Measurements from ENCODE around the gene TNFRSF1B. TPM values are rescaled to one million over a fixed set of nuclear protein-coding genes. Genes with fewer than 3 reads are reported as not detected.

The TNFRSF1B gene
- total and polyA plus RNA-seq, 9 of the 15 experiments (the other 6 are each of a cell fraction or from before 2014, with no cell fraction given), result 8.8 to 91.3 (median 36.0) TPM

GRCh38 chr1:12174924-12175810 lies 8.4 kb downstream of the TNFRSF1B start (continued):
- TF ChIP-seq ZNF639 (CRISPR knock-in tag; conservative IDR thresholded peaks at IDR 0.05 in 1 of 2, IDR thresholded peaks at IDR 0.05 in 1 of 2) (no peak), KLF13 (tag; IDR thresholded peaks at IDR 0.05; ENCODE audit: borderline replicate concordance, low read depth) (no peak), KLF10 (CRISPR knock-in tag; IDR thresholded peaks at IDR 0.05) (no peak), MIER1 (IDR thresholded peaks at IDR 0.05; ENCODE audit: low read depth) (no peak), ZNF224 (CRISPR knock-in tag; IDR thresholded peaks at IDR 0.05) (no peak), NFIX (CRISPR knock-in tag; IDR thresholded peaks at IDR 0.05; ENCODE audit: low read depth) (no peak), HES1 (IDR thresholded peaks at IDR 0.05; ENCODE audit: low read depth) (no peak), TCFL5 (CRISPR knock-in tag; conservative IDR thresholded peaks at IDR 0.05) (no peak), ZNF668 (CRISPR knock-in tag; IDR thresholded peaks at IDR 0.05) (no peak), ATF1 (CRISPR knock-in tag; IDR thresholded peaks at IDR 0.05) (no peak), ATF1 (tag; IDR thresholded peaks at IDR 0.05) (peak; percentile 75), HSF4 (CRISPR knock-in tag; IDR thresholded peaks at IDR 0.05; ENCODE audit: borderline replicate concordance) (no peak)
- TF ChIP-seq, protein P1, sequence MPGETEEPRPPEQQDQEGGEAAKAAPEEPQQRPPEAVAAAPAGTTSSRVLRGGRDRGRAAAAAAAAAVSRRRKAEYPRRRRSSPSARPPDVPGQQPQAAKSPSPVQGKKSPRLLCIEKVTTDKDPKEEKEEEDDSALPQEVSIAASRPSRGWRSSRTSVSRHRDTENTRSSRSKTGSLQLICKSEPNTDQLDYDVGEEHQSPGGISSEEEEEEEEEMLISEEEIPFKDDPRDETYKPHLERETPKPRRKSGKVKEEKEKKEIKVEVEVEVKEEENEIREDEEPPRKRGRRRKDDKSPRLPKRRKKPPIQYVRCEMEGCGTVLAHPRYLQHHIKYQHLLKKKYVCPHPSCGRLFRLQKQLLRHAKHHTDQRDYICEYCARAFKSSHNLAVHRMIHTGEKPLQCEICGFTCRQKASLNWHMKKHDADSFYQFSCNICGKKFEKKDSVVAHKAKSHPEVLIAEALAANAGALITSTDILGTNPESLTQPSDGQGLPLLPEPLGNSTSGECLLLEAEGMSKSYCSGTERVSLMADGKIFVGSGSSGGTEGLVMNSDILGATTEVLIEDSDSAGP (CRISPR knock-in tag; IDR thresholded peaks at IDR 0.05), result no peak
- TF ChIP-seq, protein P2, sequence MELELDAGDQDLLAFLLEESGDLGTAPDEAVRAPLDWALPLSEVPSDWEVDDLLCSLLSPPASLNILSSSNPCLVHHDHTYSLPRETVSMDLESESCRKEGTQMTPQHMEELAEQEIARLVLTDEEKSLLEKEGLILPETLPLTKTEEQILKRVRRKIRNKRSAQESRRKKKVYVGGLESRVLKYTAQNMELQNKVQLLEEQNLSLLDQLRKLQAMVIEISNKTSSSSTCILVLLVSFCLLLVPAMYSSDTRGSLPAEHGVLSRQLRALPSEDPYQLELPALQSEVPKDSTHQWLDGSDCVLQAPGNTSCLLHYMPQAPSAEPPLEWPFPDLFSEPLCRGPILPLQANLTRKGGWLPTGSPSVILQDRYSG (tag; conservative IDR thresholded peaks at IDR 0.05; ENCODE audit: low read depth), result peak; percentile 95
- TF ChIP-seq, protein P3, sequence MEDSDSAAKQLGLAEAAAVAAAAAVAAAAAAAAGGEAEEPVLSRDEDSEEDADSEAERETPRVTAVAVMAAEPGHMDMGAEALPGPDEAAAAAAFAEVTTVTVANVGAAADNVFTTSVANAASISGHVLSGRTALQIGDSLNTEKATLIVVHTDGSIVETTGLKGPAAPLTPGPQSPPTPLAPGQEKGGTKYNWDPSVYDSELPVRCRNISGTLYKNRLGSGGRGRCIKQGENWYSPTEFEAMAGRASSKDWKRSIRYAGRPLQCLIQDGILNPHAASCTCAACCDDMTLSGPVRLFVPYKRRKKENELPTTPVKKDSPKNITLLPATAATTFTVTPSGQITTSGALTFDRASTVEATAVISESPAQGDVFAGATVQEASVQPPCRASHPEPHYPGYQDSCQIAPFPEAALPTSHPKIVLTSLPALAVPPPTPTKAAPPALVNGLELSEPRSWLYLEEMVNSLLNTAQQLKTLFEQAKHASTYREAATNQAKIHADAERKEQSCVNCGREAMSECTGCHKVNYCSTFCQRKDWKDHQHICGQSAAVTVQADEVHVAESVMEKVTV (CRISPR knock-in tag; IDR thresholded peaks at IDR 0.05), result no peak
- TF ChIP-seq, protein P4, sequence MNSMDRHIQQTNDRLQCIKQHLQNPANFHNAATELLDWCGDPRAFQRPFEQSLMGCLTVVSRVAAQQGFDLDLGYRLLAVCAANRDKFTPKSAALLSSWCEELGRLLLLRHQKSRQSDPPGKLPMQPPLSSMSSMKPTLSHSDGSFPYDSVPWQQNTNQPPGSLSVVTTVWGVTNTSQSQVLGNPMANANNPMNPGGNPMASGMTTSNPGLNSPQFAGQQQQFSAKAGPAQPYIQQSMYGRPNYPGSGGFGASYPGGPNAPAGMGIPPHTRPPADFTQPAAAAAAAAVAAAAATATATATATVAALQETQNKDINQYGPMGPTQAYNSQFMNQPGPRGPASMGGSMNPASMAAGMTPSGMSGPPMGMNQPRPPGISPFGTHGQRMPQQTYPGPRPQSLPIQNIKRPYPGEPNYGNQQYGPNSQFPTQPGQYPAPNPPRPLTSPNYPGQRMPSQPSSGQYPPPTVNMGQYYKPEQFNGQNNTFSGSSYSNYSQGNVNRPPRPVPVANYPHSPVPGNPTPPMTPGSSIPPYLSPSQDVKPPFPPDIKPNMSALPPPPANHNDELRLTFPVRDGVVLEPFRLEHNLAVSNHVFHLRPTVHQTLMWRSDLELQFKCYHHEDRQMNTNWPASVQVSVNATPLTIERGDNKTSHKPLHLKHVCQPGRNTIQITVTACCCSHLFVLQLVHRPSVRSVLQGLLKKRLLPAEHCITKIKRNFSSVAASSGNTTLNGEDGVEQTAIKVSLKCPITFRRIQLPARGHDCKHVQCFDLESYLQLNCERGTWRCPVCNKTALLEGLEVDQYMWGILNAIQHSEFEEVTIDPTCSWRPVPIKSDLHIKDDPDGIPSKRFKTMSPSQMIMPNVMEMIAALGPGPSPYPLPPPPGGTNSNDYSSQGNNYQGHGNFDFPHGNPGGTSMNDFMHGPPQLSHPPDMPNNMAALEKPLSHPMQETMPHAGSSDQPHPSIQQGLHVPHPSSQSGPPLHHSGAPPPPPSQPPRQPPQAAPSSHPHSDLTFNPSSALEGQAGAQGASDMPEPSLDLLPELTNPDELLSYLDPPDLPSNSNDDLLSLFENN (IDR thresholded peaks at IDR 0.05; ENCODE audit: low read depth in 2 of 2, low read length in 2 of 2), result peak in 1 of 2 experiments; percentile 82; a peak in 2 of 4 replicates
